Retinal pigment epithelial cell (primary cell): ENCODE data around the gene AK3.

Source experiments
- DNase-seq: peaks from one replicate; pipeline ENCODE4 v3.0.0-alpha.2; 2010; ENCODE audit warnings: low read depth
- H3K4me3 ChIP-seq: 2 replicates; pipeline ENCODE4 v1.5.1; 2011; ENCODE audit warnings: mild to moderate bottlenecking, low read length, control low read depth, moderate library complexity
- CTCF ChIP-seq: conservative IDR thresholded peaks from 2 replicates; pipeline ENCODE4 v1.5.1; 2011; ENCODE audit warnings: low read depth, low read length, control low read depth, inconsistent platforms

The AK3 gene

GRCh38 chr9:4706971-4707622, 33.9 kb downstream of the AK3 start:
- H3K4me3 ChIP-seq, result no peak overlapping the region
- TF ChIP-seq CTCF, result no peak

GRCh38 chr9:4706021-4706420, 35.0 kb downstream of the AK3 start:
- DNase-seq, result no peak
- H3K4me3 ChIP-seq, result no peak overlapping the region
- TF ChIP-seq CTCF, result no peak

More at GRCh38 chr9:4706971-4707622, 33.9 kb downstream of the AK3 start:
- no peak for DNase-seq

- H3K4me3 ChIP-seq, result no peak overlapping the region
- DNase-seq, result no peak
- TF ChIP-seq CTCF, result no peak
Observed at GRCh38 chr9:4704129-4704528, 36.9 kb downstream of the AK3 start.

GRCh38 chr9:4701526-4701925, 39.5 kb downstream of the AK3 start:
- no peak for DNase-seq
- TF ChIP-seq CTCF, result no peak
- H3K4me3 ChIP-seq, result no peak overlapping the region

GRCh38 chr9:4700932-4701331, 40.1 kb downstream of the AK3 start:
- DNase-seq, result no peak
- H3K4me3 ChIP-seq, result no peak overlapping the region
- TF ChIP-seq CTCF, result no peak

GRCh38 chr9:4700091-4700490, 40.9 kb downstream of the AK3 start:
- no peak for TF ChIP-seq CTCF
- no peak for DNase-seq
- no peak overlapping the region for H3K4me3 ChIP-seq

GRCh38 chr9:4691795-4692194, 49.2 kb downstream of the AK3 start:
- no peak for TF ChIP-seq CTCF
- no peak overlapping the region for H3K4me3 ChIP-seq
- no peak for DNase-seq
